ENCODE data around the gene HAAO. TPM values are rescaled to one million over a fixed set of nuclear protein-coding genes. Genes with fewer than 3 reads are reported as not detected.

HAAO gene
- total RNA-seq, 2 experiments from 2014 or later: 0.56 TPM; not detected in 1

GRCh38 chr2:42767080-42767898, 25.1 kb downstream of the HAAO start:
- no peak for ATAC-seq
- H3K27me3 Mint-ChIP-seq: no peaks in the 10 kb centered on the region
- H3K9me3 Mint-ChIP-seq (ENCODE audit: low read depth): no peaks in the 10 kb centered on the region
- no peaks in the 10 kb centered on the region for H3K4me1 Mint-ChIP-seq
- no peaks in the 10 kb centered on the region for H3K36me3 Mint-ChIP-seq
- no peak overlapping the region for H3K27ac Mint-ChIP-seq
- DNase-seq: no peak
- no peak overlapping the region for H3K4me3 Mint-ChIP-seq
- CTCF ChIA-PET: no interaction called here

GRCh38 chr2:42765686-42766085, 26.7 kb downstream of the HAAO start:
- DNase-seq (no peak), ATAC-seq (no peak)
- CTCF ChIA-PET: no interaction called here
- no peak overlapping the region for H3K4me3 Mint-ChIP-seq
- no peak overlapping the region for H3K27ac Mint-ChIP-seq
- no peaks in the 10 kb centered on the region for H3K9me3 Mint-ChIP-seq (ENCODE audit: low read depth)
- H3K36me3 Mint-ChIP-seq: no peaks in the 10 kb centered on the region
- H3K4me1 Mint-ChIP-seq: no peaks in the 10 kb centered on the region
- no peaks in the 10 kb centered on the region for H3K27me3 Mint-ChIP-seq

- DNase-seq (no peak), ATAC-seq (no peak)
- Mint-ChIP-seq H3K36me3 (no peaks in the 10 kb centered on the region), H3K27me3 (no peaks in the 10 kb centered on the region), H3K27ac (no peak overlapping the region), H3K4me3 (no peak overlapping the region), H3K4me1 (no peaks in the 10 kb centered on the region), H3K9me3 (ENCODE audit: low read depth) (no peaks in the 10 kb centered on the region)
- CTCF ChIA-PET: no interaction called here
Observed at GRCh38 chr2:42764901-42765300, 27.5 kb downstream of the HAAO start.

GRCh38 chr2:42764096-42764495, 28.3 kb downstream of the HAAO start, which contains the start of gene OXER1:
TSS of gene OXER1 (minus strand) at chr2:42764135. CDS start at chr2:42764062, 73 bp downstream.
- CTCF ChIA-PET: no interaction called here
- H3K4me1 Mint-ChIP-seq: no peaks in the 10 kb centered on the region
- H3K36me3 Mint-ChIP-seq: no peaks in the 10 kb centered on the region
- H3K27me3 Mint-ChIP-seq: no peaks in the 10 kb centered on the region
- H3K9me3 Mint-ChIP-seq (ENCODE audit: low read depth): no peaks in the 10 kb centered on the region
- H3K4me3 Mint-ChIP-seq: no peak within 1 kb of the TSS
- no peak within 1 kb of the TSS for H3K27ac Mint-ChIP-seq
- no peak for DNase-seq
- ATAC-seq: no peak

- no peak overlapping the region for H3K27ac Mint-ChIP-seq
- no peaks in the 10 kb centered on the region for H3K27me3 Mint-ChIP-seq
- CTCF ChIA-PET: no interaction called here
- H3K36me3 Mint-ChIP-seq: no peaks in the 10 kb centered on the region
- ATAC-seq (no peak), DNase-seq (no peak)
- no peaks in the 10 kb centered on the region for H3K4me1 Mint-ChIP-seq
- H3K9me3 Mint-ChIP-seq (ENCODE audit: low read depth): no peaks in the 10 kb centered on the region
- no peak overlapping the region for H3K4me3 Mint-ChIP-seq
Observed at GRCh38 chr2:42762823-42763804, 29.3 kb downstream of the HAAO start.

GRCh38 chr2:42762155-42762554, 30.2 kb downstream of the HAAO start:
- H3K27me3 Mint-ChIP-seq: no peaks in the 10 kb centered on the region
- DNase-seq: no peak
- no peaks in the 10 kb centered on the region for H3K36me3 Mint-ChIP-seq
- no peak for ATAC-seq
- H3K9me3 Mint-ChIP-seq (ENCODE audit: low read depth): no peaks in the 10 kb centered on the region
- H3K4me1 Mint-ChIP-seq: no peaks in the 10 kb centered on the region
- no peak overlapping the region for H3K27ac Mint-ChIP-seq
- CTCF ChIA-PET: no interaction called here
- H3K4me3 Mint-ChIP-seq: no peak overlapping the region

GRCh38 chr2:42761554-42761953, 30.8 kb downstream of the HAAO start:
- ATAC-seq (no peak), DNase-seq (no peak)
- no peak overlapping the region for H3K27ac Mint-ChIP-seq
- no peak overlapping the region for H3K4me3 Mint-ChIP-seq
- no peaks in the 10 kb centered on the region for H3K4me1 Mint-ChIP-seq
- no peaks in the 10 kb centered on the region for H3K9me3 Mint-ChIP-seq (ENCODE audit: low read depth)
- no peaks in the 10 kb centered on the region for H3K36me3 Mint-ChIP-seq
- CTCF ChIA-PET: no interaction called here
- no peaks in the 10 kb centered on the region for H3K27me3 Mint-ChIP-seq

GRCh38 chr2:42758751-42759150, 33.6 kb downstream of the HAAO start:
- Mint-ChIP-seq H3K27me3 (no peaks in the 10 kb centered on the region), H3K4me1 (no peaks in the 10 kb centered on the region), H3K36me3 (no peaks in the 10 kb centered on the region), H3K9me3 (ENCODE audit: low read depth) (no peaks in the 10 kb centered on the region), H3K4me3 (no peak overlapping the region), H3K27ac (no peak overlapping the region)
- no peak for DNase-seq
- CTCF ChIA-PET: interaction anchor here (0.6 to 1.4 kb wide), 2 partner anchors 18 to 22 kb away, joined by 3 to 5 read pairs; no protein-coding TSS in a partner anchor
- no peak for ATAC-seq

- DNase-seq (no peak), ATAC-seq (no peak)
- H3K4me3 Mint-ChIP-seq: no peak overlapping the region
- no peaks in the 10 kb centered on the region for H3K36me3 Mint-ChIP-seq
- no peaks in the 10 kb centered on the region for H3K4me1 Mint-ChIP-seq
- H3K27ac Mint-ChIP-seq: no peak overlapping the region
- CTCF ChIA-PET: interaction anchor here (0.6 to 1.4 kb wide), 2 partner anchors 19 to 21 kb away, joined by 3 to 5 read pairs; no protein-coding TSS in a partner anchor
- no peaks in the 10 kb centered on the region for H3K9me3 Mint-ChIP-seq (ENCODE audit: low read depth)
- no peaks in the 10 kb centered on the region for H3K27me3 Mint-ChIP-seq
Observed at GRCh38 chr2:42757981-42758740, 34.2 kb downstream of the HAAO start.

GRCh38 chr2:42756966-42757513, 35.3 kb downstream of the HAAO start:
- no peak for ATAC-seq
- no peak overlapping the region for H3K27ac Mint-ChIP-seq

GRCh38 chr2:42756150-42756775, 36.1 kb downstream of the HAAO start:
- no peaks in the 10 kb centered on the region for H3K36me3 Mint-ChIP-seq

More at GRCh38 chr2:42756966-42757513, 35.3 kb downstream of the HAAO start:
- peak; percentile 22 for DNase-seq
- H3K9me3 Mint-ChIP-seq (ENCODE audit: low read depth): no peaks in the 10 kb centered on the region
- CTCF ChIA-PET: no interaction called here
- H3K36me3 Mint-ChIP-seq: no peaks in the 10 kb centered on the region
- H3K4me3 Mint-ChIP-seq: no peak overlapping the region
- no peaks in the 10 kb centered on the region for H3K27me3 Mint-ChIP-seq
- no peaks in the 10 kb centered on the region for H3K4me1 Mint-ChIP-seq

GRCh38 chr2:42755191-42755880, 37.0 kb downstream of the HAAO start:
- Mint-ChIP-seq H3K4me3 (no peak overlapping the region), H3K4me1 (no peaks in the 10 kb centered on the region), H3K9me3 (ENCODE audit: low read depth) (no peaks in the 10 kb centered on the region), H3K27ac (no peak overlapping the region), H3K27me3 (no peaks in the 10 kb centered on the region), H3K36me3 (no peaks in the 10 kb centered on the region)
- CTCF ChIA-PET: no interaction called here
- no peak for DNase-seq
- no peak for ATAC-seq

More at GRCh38 chr2:42756150-42756775, 36.1 kb downstream of the HAAO start:
- Mint-ChIP-seq H3K27ac (no peak overlapping the region), H3K27me3 (no peaks in the 10 kb centered on the region), H3K4me3 (no peak overlapping the region), H3K9me3 (ENCODE audit: low read depth) (no peaks in the 10 kb centered on the region), H3K4me1 (no peaks in the 10 kb centered on the region)
- CTCF ChIA-PET: no interaction called here
- DNase-seq: no peak
- no peak for ATAC-seq
